HCT116 (cell line): ENCODE data around the gene SLC17A8. TPM values are rescaled to one million over a fixed set of nuclear protein-coding genes. Genes with fewer than 3 reads are reported as not detected.

Experiments
- ATAC-seq: fragments of 200-7000 bp; cut with Tn5 transposase; 2 replicates; pipeline ENCODE4 v1.9.1; 2020; ENCODE audit warnings: mild to moderate bottlenecking, moderate library complexity
- BruUV-seq: library from RNA; stranded (reverse); fragments of 400-500 nt; replicated peaks from 2 replicates; lab custom pipeline; 2021; lab: Mats Ljungman, UMichigan
- CTCF ChIA-PET: fragments of 300-600 bp; sonication (Branson Sonifier 250); formaldehyde crosslinking; loops from one replicate; lab custom pipeline; 2021; ENCODE audit warnings: antibody characterized with exemption; lab: Charles Lee
- POLR2A ChIA-PET: fragments of 300-600, 350-600 bp; sonication (Branson Sonifier 250); formaldehyde crosslinking; loops from one replicate; lab custom pipeline; 2021; ENCODE audit warnings: antibody characterized with exemption; lab: Charles Lee
- RAD21 ChIA-PET, 2 experiments: fragments of 300-600 bp; sonication (Branson Sonifier 250); formaldehyde crosslinking; loops; one replicate each; lab custom pipeline; 2023; ENCODE audit warnings: low total read pairs in 2 of 2; ENCODE audit not compliant: uncharacterized antibody in 2 of 2, unreplicated experiment in 2 of 2, low non-redundant PET in 1 of 2; lab: Charles Lee
- DNase-seq: peaks from one replicate; pipeline ENCODE4 v3.0.0-alpha.2; 2010; ENCODE audit warnings: low read depth, low spot score
- H2AFZ ChIP-seq: fragments of 200-600 bp; shearing (Covaris generic), sonication (generic); 2 replicates; pipeline ENCODE4 v1.6.1; 2017; ENCODE audit warnings: low read depth, mixed run types, mixed read lengths, antibody characterized with exemption, low read length; ENCODE audit not compliant: poor library complexity, severe bottlenecking
- H3K27ac ChIP-seq: 2 replicates; pipeline ENCODE4 v1.5.1; 2012; ENCODE audit warnings: low read depth, low read length
- H3K27me3 ChIP-seq: fragments of 200-600 bp; sonication (generic); 2 replicates; pipeline ENCODE4 v1.6.1; 2016; ENCODE audit warnings: mixed run types, low read length, mixed read lengths; ENCODE audit not compliant: insufficient read depth
- H3K36me3 ChIP-seq, 2 experiments: fragments of 200-500 bp in 1 of 2; fragments of 200-600 bp in 1 of 2; sonication (Bioruptor generic) in 1 of 2; sonication (generic) in 1 of 2; 2 replicates each; pipeline versions ENCODE4 v1.5.1 to v1.6.1; 2014 to 2016; ENCODE audit warnings: low read length in 2 of 2, inconsistent platforms in 1 of 2, mixed read lengths in 1 of 2, mixed run types in 1 of 2; ENCODE audit not compliant: insufficient read depth in 2 of 2, control insufficient read depth in 1 of 2
- H3K4me1 ChIP-seq, 2 experiments: fragments of 200-600 bp in 1 of 2; sonication (generic) in 1 of 2; 2 replicates each; pipeline versions ENCODE4 v1.5.1 to v1.6.1; 2012 to 2017; ENCODE audit warnings: low read length in 2 of 2, inconsistent platforms in 1 of 2, mild to moderate bottlenecking in 1 of 2, mixed read lengths in 1 of 2, mixed run types in 1 of 2, moderate library complexity in 1 of 2; ENCODE audit not compliant: insufficient read depth in 2 of 2, control insufficient read depth in 1 of 2
- H3K4me2 ChIP-seq: fragments of 200-600 bp; sonication (generic); 2 replicates; pipeline ENCODE4 v1.6.1; 2017; ENCODE audit warnings: mixed run types, low read length, mixed read lengths
- H3K4me3 ChIP-seq, 2 experiments: fragments of 200-600 bp in 1 of 2; sonication (generic) in 1 of 2; replicated peaks in 1 of 2; 2 replicates each; pipeline ENCODE4 v1.5.1; 2011 to 2016; ENCODE audit warnings: low read length in 2 of 2, control low read depth in 1 of 2, low read depth in 1 of 2, mild to moderate bottlenecking in 1 of 2, mixed read lengths in 1 of 2, mixed run types in 1 of 2
- H3K79me2 ChIP-seq: fragments of 200-600 bp; sonication (generic); 2 replicates; pipeline ENCODE4 v1.6.1; 2017; ENCODE audit warnings: mild to moderate bottlenecking, mixed run types, low read length, moderate library complexity, mixed read lengths; ENCODE audit not compliant: insufficient read depth
- H3K9ac ChIP-seq: fragments of 200-600 bp; sonication (generic); 2 replicates; pipeline ENCODE4 v1.6.1; 2016; ENCODE audit warnings: low read length, mixed read lengths
- H3K9me2 ChIP-seq: fragments of 200-600 bp; sonication (generic), shearing (Covaris generic); 2 replicates; pipeline ENCODE4 v1.6.1; 2017; ENCODE audit warnings: mixed run types, mild to moderate bottlenecking, moderate library complexity; ENCODE audit not compliant: insufficient read depth
- H3K9me3 ChIP-seq, 2 experiments: fragments of 200-500 bp in 1 of 2; fragments of 200-600 bp in 1 of 2; sonication (Bioruptor generic) in 1 of 2; sonication (generic) in 1 of 2; 2 replicates each; pipeline ENCODE4 v1.6.1; 2014 to 2017; ENCODE audit warnings: low read length in 2 of 2, mixed read lengths in 2 of 2, inconsistent platforms in 1 of 2, low read depth in 1 of 2, mild to moderate bottlenecking in 1 of 2, mixed run types in 1 of 2, moderate library complexity in 1 of 2; ENCODE audit not compliant: control insufficient read depth in 1 of 2, insufficient read depth in 1 of 2
- H4K20me1 ChIP-seq: fragments of 200-600 bp; sonication (generic), shearing (Covaris generic); 2 replicates; pipeline ENCODE4 v1.6.1; 2017; ENCODE audit warnings: mixed run types, mild to moderate bottlenecking, moderate library complexity; ENCODE audit not compliant: insufficient read depth
- ELF1 ChIP-seq: IDR thresholded peaks from 2 replicates; pipeline ENCODE4 v1.6.1; 2012; ENCODE audit warnings: low read depth, borderline replicate concordance
- FOSL1 ChIP-seq: IDR thresholded peaks from 2 replicates; pipeline ENCODE4 v1.6.1; 2012; ENCODE audit warnings: low read depth
- JUND ChIP-seq: IDR thresholded peaks from 2 replicates; pipeline ENCODE4 v1.6.1; 2012
- TCF7L2 ChIP-seq: IDR thresholded peaks from 2 replicates; pipeline ENCODE4 v1.7.0; 2011; ENCODE audit warnings: borderline replicate concordance, inconsistent platforms; ENCODE audit not compliant: insufficient read depth, insufficient read length; ENCODE audit errors: extremely low read depth
- ZNF274 ChIP-seq: fragments of 200-500 bp; sonication (Bioruptor generic); IDR thresholded peaks from 2 replicates; pipeline ENCODE4 v1.6.1; 2014; ENCODE audit warnings: mild to moderate bottlenecking, low read depth, low read length, inconsistent platforms
- intact Hi-C: fragments of 100-400 bp; cut with micrococcal nuclease; formaldehyde crosslinking; loops from 2 replicates; pipeline ENCODE4 v1.10.0; 2022
- total RNA-seq: library from RNA; stranded (reverse); gene quantifications from one replicate; pipeline ENCODE4 v1.2.1, GENCODE V29; 2021; ENCODE audit not compliant: unreplicated experiment
- TF ChIP-seq, protein P1 (sequence below): IDR thresholded peaks from 2 replicates; pipeline ENCODE4 v1.6.1; 2012
- TF ChIP-seq, protein P2 (sequence below): IDR thresholded peaks from 2 replicates; pipeline ENCODE4 v1.6.1; 2012; ENCODE audit warnings: low read depth

SLC17A8 gene
- total RNA-seq, 1 experiment from 2014 or later: not detected

GRCh38 chr12:100439797-100440196, 82.9 kb downstream of the SLC17A8 start:
- CTCF ChIA-PET: no interaction called here
- Histone ChIP-seq H3K4me2 (no peak overlapping the region), H3K4me3 (no peak overlapping the region), H3K9me2 (no peaks in the 10 kb centered on the region), H3K27ac (no peak overlapping the region), H3K4me1 (no peaks in the 10 kb centered on the region), H3K9me3 (no peaks in the 10 kb centered on the region), H4K20me1 (no peaks in the 10 kb centered on the region), H3K79me2 (no peaks in the 10 kb centered on the region), H2AFZ (no peak overlapping the region), H3K9ac (no peak overlapping the region), H3K36me3 (no peaks in the 10 kb centered on the region), H3K27me3 (0 out of 2 replicates have a peak, but pooled peaks cover 8% of the 10 kb centered on the region)
- RAD21 ChIA-PET: no interaction called here
- no peak for TF ChIP-seq ELF1
- TF ChIP-seq TCF7L2: no peak
- TF ChIP-seq ZNF274: no peak
- no peak for TF ChIP-seq FOSL1
- TF ChIP-seq JUND: no peak
- TF ChIP-seq, protein P1, sequence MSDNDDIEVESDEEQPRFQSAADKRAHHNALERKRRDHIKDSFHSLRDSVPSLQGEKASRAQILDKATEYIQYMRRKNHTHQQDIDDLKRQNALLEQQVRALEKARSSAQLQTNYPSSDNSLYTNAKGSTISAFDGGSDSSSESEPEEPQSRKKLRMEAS: no peak
- TF ChIP-seq, protein P2, sequence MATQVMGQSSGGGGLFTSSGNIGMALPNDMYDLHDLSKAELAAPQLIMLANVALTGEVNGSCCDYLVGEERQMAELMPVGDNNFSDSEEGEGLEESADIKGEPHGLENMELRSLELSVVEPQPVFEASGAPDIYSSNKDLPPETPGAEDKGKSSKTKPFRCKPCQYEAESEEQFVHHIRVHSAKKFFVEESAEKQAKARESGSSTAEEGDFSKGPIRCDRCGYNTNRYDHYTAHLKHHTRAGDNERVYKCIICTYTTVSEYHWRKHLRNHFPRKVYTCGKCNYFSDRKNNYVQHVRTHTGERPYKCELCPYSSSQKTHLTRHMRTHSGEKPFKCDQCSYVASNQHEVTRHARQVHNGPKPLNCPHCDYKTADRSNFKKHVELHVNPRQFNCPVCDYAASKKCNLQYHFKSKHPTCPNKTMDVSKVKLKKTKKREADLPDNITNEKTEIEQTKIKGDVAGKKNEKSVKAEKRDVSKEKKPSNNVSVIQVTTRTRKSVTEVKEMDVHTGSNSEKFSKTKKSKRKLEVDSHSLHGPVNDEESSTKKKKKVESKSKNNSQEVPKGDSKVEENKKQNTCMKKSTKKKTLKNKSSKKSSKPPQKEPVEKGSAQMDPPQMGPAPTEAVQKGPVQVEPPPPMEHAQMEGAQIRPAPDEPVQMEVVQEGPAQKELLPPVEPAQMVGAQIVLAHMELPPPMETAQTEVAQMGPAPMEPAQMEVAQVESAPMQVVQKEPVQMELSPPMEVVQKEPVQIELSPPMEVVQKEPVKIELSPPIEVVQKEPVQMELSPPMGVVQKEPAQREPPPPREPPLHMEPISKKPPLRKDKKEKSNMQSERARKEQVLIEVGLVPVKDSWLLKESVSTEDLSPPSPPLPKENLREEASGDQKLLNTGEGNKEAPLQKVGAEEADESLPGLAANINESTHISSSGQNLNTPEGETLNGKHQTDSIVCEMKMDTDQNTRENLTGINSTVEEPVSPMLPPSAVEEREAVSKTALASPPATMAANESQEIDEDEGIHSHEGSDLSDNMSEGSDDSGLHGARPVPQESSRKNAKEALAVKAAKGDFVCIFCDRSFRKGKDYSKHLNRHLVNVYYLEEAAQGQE: no peak
- intact Hi-C loops: no loop called here
- DNase-seq: no peak
- ATAC-seq: no peak
- no TSS peak for BruUV-seq
- POLR2A ChIA-PET: no interaction called here
